Upper lobe of right lung (tissue), 1 donor: Measurements from ENCODE around the gene NT5DC4. TPM values are rescaled to one million over a fixed set of nuclear protein-coding genes. Genes with fewer than 3 reads are reported as not detected.

Experiments
- ATAC-seq: fragments of 200-7000 bp; cut with Tn5 transposase; one replicate; pipeline ENCODE4 v1.9.1; 2020; ENCODE audit warnings: mild to moderate bottlenecking, moderate library complexity
- DNase-seq: peaks from one replicate; pipeline ENCODE4 v3.0.0-alpha.2; 2020
- H3K27ac ChIP-seq: fragments of 200-600 bp; one replicate; pipeline ENCODE4 v1.8.0; 2022
- H3K27me3 ChIP-seq: fragments of 200-600 bp; one replicate; pipeline ENCODE4 v1.8.0; 2022; ENCODE audit warnings: mild to moderate bottlenecking
- H3K36me3 ChIP-seq: fragments of 200-600 bp; one replicate; pipeline ENCODE4 v1.8.0; 2022
- H3K4me1 ChIP-seq: fragments of 200-600 bp; one replicate; pipeline ENCODE4 v1.8.0; 2022
- H3K4me3 ChIP-seq: fragments of 200-600 bp; one replicate; pipeline ENCODE4 v1.8.0; 2022; ENCODE audit warnings: mild to moderate bottlenecking
- H3K9me3 ChIP-seq: fragments of 200-600 bp; one replicate; pipeline ENCODE4 v1.8.0; 2022
- CTCF ChIP-seq: fragments of 200-600 bp; IDR thresholded peaks from one replicate; pipeline ENCODE4 v1.8.0; 2022; ENCODE audit warnings: antibody characterized with exemption
- intact Hi-C: fragments of 100-400 bp; cut with DNase I; formaldehyde crosslinking; loops from one replicate; pipeline ENCODE4 v1.11.0; 2022
- total RNA-seq: library from RNA; stranded (reverse); fragmentation: NEBNext Ultra II Directional; extraction: Animal tissue kit (Norgen Biotek cat#: 25700); gene quantifications from one replicate; pipeline ENCODE4 v1.2.1, GENCODE V29; 2021
- donor health status: DM: no; HTN: yes; CAD: no; lungs with severe emphysema.

NT5DC4 gene
- total RNA-seq, 1 donor from 2014 or later, result not detected

DNA sequence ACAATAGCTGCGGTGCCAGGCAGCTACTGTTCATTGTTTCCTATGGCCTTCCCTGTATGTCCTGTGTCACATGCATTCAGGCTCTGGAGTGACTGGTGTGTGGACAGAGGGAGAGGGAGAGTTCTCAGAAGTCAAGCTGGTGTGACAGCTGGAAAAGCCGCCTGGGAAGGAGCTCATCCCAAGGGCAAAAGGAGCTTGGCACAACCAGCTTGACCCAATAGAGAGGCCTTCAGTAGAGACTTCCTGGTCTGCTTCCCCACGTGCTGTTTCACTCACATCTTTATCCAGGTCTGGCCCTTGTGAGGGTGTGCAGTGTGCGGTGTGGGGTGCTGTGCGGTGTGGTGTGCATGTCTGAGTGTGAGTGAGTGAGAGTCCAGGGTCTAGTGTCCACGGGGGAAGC is 11.1 kb upstream of the NT5DC4 start:
- H3K36me3 ChIP-seq, result no peaks in the 10 kb centered on the region
- ATAC-seq (no peak), DNase-seq (no peak)
- no peaks in the 10 kb centered on the region for H3K9me3 ChIP-seq
- peaks cover 17% of the 10 kb centered on the region for H3K4me1 ChIP-seq
- no peak for TF ChIP-seq CTCF
- no peak overlapping the region for H3K4me3 ChIP-seq
- no peaks in the 10 kb centered on the region for H3K27me3 ChIP-seq
- intact Hi-C loops, result no loop called here
- no peak overlapping the region for H3K27ac ChIP-seq

- Histone ChIP-seq H3K4me3 (no peak overlapping the region), H3K27me3 (no peaks in the 10 kb centered on the region), H3K36me3 (no peaks in the 10 kb centered on the region), H3K27ac (no peak overlapping the region), H3K4me1 (peaks cover 15% of the 10 kb centered on the region), H3K9me3 (no peaks in the 10 kb centered on the region)
- ATAC-seq (no peak), DNase-seq (no peak)
- intact Hi-C loops, result no loop called here
- TF ChIP-seq CTCF, result no peak
Observed at GRCh38 chr2:112710956-112711750, 9.7 kb upstream of the NT5DC4 start.

GRCh38 chr2:112712465-112712864 is 8.4 kb upstream of the NT5DC4 start:
- Histone ChIP-seq H3K4me1 (peaks cover 6% of the 10 kb centered on the region), H3K9me3 (no peaks in the 10 kb centered on the region), H3K36me3 (no peaks in the 10 kb centered on the region), H3K4me3 (no peak overlapping the region), H3K27me3 (no peaks in the 10 kb centered on the region), H3K27ac (no peak overlapping the region)
- no peak for TF ChIP-seq CTCF
- intact Hi-C loops, result no loop called here
- DNase-seq (no peak), ATAC-seq (no peak)

GRCh38 chr2:112712903-112713584 is 7.8 kb upstream of the NT5DC4 start:
- ATAC-seq (peak; percentile 51), DNase-seq (no peak)
- no peak overlapping the region for H3K27ac ChIP-seq
- no peak overlapping the region for H3K4me3 ChIP-seq
- peaks cover under 1% of the 10 kb centered on the region for H3K4me1 ChIP-seq
- no peaks in the 10 kb centered on the region for H3K27me3 ChIP-seq
- no peaks in the 10 kb centered on the region for H3K9me3 ChIP-seq
- no peak for TF ChIP-seq CTCF
- intact Hi-C loops, result no loop called here
- no peaks in the 10 kb centered on the region for H3K36me3 ChIP-seq

- Histone ChIP-seq H3K27me3 (no peaks in the 10 kb centered on the region), H3K36me3 (no peaks in the 10 kb centered on the region), H3K4me1 (no peaks in the 10 kb centered on the region), H3K9me3 (no peaks in the 10 kb centered on the region), H3K27ac (no peak overlapping the region), H3K4me3 (no peak overlapping the region)
- TF ChIP-seq CTCF, result no peak
- DNase-seq (no peak), ATAC-seq (no peak)
- intact Hi-C loops, result no loop called here
Observed at GRCh38 chr2:112713585-112713925, 7.3 kb upstream of the NT5DC4 start.
